ENCODE data around the gene ZNF101.

DNA sequence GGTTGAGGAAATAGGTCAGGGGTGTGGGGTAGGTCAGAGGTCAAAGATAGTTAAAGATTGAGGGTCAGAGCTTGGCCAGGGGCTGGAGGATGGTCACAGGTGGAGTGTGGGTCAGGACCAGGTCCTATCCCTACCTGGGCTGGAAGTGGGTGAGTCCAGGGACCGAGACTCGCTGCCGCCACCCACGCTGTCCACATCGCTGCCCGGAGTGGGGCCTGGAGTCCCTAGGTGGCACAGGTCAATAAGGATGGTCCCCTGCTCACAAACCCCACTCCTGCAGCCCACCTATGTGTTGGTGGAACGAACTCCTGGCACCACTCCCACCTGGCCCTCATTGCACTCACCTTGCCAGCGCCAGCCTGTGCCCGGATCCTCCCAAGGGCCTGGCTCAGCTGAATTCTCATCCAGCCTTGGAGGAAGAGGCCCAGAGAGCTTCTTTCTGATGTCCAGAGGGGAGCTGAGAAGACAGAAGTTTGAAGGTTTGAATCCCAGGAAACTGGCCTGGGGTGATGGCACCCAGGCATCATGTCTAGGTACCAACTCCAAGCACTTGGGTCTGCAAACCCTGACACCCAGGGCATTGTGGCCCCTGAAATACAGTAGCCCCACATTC, 32.0 kb upstream of the ZNF101 start:
- TF ChIP-seq POLR2A (IDR thresholded peaks at IDR 0.05): no peak
- TF ChIP-seq, protein P1, sequence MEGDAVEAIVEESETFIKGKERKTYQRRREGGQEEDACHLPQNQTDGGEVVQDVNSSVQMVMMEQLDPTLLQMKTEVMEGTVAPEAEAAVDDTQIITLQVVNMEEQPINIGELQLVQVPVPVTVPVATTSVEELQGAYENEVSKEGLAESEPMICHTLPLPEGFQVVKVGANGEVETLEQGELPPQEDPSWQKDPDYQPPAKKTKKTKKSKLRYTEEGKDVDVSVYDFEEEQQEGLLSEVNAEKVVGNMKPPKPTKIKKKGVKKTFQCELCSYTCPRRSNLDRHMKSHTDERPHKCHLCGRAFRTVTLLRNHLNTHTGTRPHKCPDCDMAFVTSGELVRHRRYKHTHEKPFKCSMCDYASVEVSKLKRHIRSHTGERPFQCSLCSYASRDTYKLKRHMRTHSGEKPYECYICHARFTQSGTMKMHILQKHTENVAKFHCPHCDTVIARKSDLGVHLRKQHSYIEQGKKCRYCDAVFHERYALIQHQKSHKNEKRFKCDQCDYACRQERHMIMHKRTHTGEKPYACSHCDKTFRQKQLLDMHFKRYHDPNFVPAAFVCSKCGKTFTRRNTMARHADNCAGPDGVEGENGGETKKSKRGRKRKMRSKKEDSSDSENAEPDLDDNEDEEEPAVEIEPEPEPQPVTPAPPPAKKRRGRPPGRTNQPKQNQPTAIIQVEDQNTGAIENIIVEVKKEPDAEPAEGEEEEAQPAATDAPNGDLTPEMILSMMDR (IDR thresholded peaks at IDR 0.05): no peak
